Measurements from ENCODE around the gene TMC2. TPM values are rescaled to one million over a fixed set of nuclear protein-coding genes. Genes with fewer than 3 reads are reported as not detected.
A peak's percentile ranks its signal among the peaks of the same experiment; 100 is the strongest.

The TMC2 gene
- total RNA-seq, 1 donor from 2014 or later: not detected

- Mint-ChIP-seq H3K4me1 (ENCODE audit: low read depth, unreplicated experiment) (peaks cover 6% of the 10 kb centered on the region), H3K27ac (ENCODE audit: unreplicated experiment) (peak overlapping the region; percentile 20), H3K27me3 (ENCODE audit: unreplicated experiment) (peaks cover 47% of the 10 kb centered on the region), H3K4me3 (ENCODE audit: unreplicated experiment) (peak overlapping the region; percentile 98), H3K36me3 (ENCODE audit: unreplicated experiment) (peaks cover 11% of the 10 kb centered on the region), H3K9me3 (ENCODE audit: unreplicated experiment) (peaks cover 11% of the 10 kb centered on the region)
- no peak for DNase-seq
- TF ChIP-seq CTCF (IDR thresholded peaks at IDR 0.05; ENCODE audit: partially characterized antibody, unreplicated experiment): no peak
Observed at GRCh38 chr20:2690718-2691117, 154.3 kb downstream of the TMC2 start.

DNA sequence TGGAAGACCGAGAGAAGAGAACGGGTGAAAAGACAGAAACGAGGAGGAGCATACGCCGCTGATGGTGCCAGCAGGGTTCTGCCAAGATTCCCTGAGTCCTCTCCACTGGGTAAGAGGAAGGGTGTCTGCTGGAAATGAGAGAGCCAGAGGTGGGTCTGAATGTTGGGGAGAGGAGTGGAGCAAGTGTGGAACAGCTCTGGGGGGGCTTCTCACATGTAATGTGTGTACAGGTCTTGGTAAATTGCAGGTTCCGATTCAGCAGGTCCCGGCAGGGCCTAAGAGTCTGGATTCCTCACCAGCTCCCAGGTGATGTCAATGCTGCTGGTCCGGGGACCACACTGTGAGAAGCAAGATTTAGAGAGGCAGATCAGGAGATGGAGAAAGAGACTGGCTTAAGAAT is 154.8 kb downstream of the TMC2 start:
- no peak for TF ChIP-seq CTCF (IDR thresholded peaks at IDR 0.05; ENCODE audit: partially characterized antibody, unreplicated experiment)
- Mint-ChIP-seq H3K4me3 (ENCODE audit: unreplicated experiment) (peak overlapping the region; percentile 98), H3K27ac (ENCODE audit: unreplicated experiment) (peak overlapping the region; percentile 25), H3K27me3 (ENCODE audit: unreplicated experiment) (peaks cover 50% of the 10 kb centered on the region), H3K4me1 (ENCODE audit: low read depth, unreplicated experiment) (peaks cover 7% of the 10 kb centered on the region), H3K36me3 (ENCODE audit: unreplicated experiment) (peaks cover 15% of the 10 kb centered on the region), H3K9me3 (ENCODE audit: unreplicated experiment) (peaks cover 11% of the 10 kb centered on the region)
- DNase-seq: no peak

Small RNA genes within 50 kb of the gene (microRNA-seq; reads per million reads assigned to microRNA genes)
- gene MIR1292 (ENCODE audit: unreplicated experiment): 80.6 reads per million, percentile 71 among the genes with 10 or more reads in this experiment

Other genes with a start within 250 kb of the TMC2 start
- gene TGM3, start 240.6 kb upstream of the TMC2 start, total RNA-seq (ENCODE audit: unreplicated experiment): not detected
- gene TGM6, start 155.7 kb upstream of the TMC2 start, total RNA-seq (ENCODE audit: unreplicated experiment): not detected
- gene SNRPB, start 65.8 kb upstream of the TMC2 start, total RNA-seq (ENCODE audit: unreplicated experiment): 114 TPM
- gene ZNF343, start 27.7 kb upstream of the TMC2 start, total RNA-seq (ENCODE audit: unreplicated experiment): 15.5 TPM
- gene NOP56, start 116.1 kb downstream of the TMC2 start, total RNA-seq (ENCODE audit: unreplicated experiment): 185 TPM
- 103 TPM for gene IDH3B, start 127.6 kb downstream of the TMC2 start, total RNA-seq (ENCODE audit: unreplicated experiment)
- gene EBF4, start 156.2 kb downstream of the TMC2 start, total RNA-seq (ENCODE audit: unreplicated experiment): 11.0 TPM